Stomach (tissue), 9 donors: ENCODE results near the gene NFATC1. TPM values are rescaled to one million over a fixed set of nuclear protein-coding genes. Genes with fewer than 3 reads are reported as not detected.

Experiments used
- DNase-seq, 2 donors: peaks; one replicate each; pipeline versions ENCODE4 v3.0.0 to v3.0.0-alpha.2; 2013 to 2019
- H3K27ac ChIP-seq, 5 donors: fragments of 200-600 bp in 4 of 5; sonication (generic) in 4 of 5; one replicate each; pipeline ENCODE4 v1.5.1; 2013 to 2019; ENCODE audit warnings: mild to moderate bottlenecking in 1 of 5, moderate library complexity in 1 of 5
- H3K27me3 ChIP-seq, 3 donors: fragments of 200-600 bp; sonication (generic); one replicate each; pipeline ENCODE4 v1.5.1; 2017 to 2019; ENCODE audit warnings: mixed run types in 1 of 3
- H3K36me3 ChIP-seq, 4 donors: fragments of 200-600 bp; sonication (generic); 1 replicate in 3 of 4; 2 replicates in 1 of 4; pipeline ENCODE4 v1.5.1; 2016 to 2019
- H3K4me1 ChIP-seq, 4 donors: fragments of 200-600 bp; sonication (generic); one replicate each; pipeline ENCODE4 v1.5.1; 2016 to 2019
- H3K4me3 ChIP-seq, 4 donors: fragments of 200-600 bp; sonication (generic) in 3 of 4; one replicate each; pipeline ENCODE4 v1.5.1; 2016 to 2019; ENCODE audit warnings: mild to moderate bottlenecking in 1 of 4
- H3K9me3 ChIP-seq, 4 donors: fragments of 200-600 bp; sonication (generic); one replicate each; pipeline ENCODE4 v1.5.1; 2016 to 2019
- CTCF ChIP-seq, 7 experiments: fragments of 450-650 bp in 4 of 7; fragments of 200-600 bp in 3 of 7; sonication (generic) in 3 of 7; IDR thresholded peaks; one replicate each; pipeline ENCODE4 v1.5.1; 2016 to 2019; ENCODE audit warnings: antibody characterized with exemption in 7 of 7, control low read depth in 2 of 7, mild to moderate bottlenecking in 1 of 7
- EP300 ChIP-seq: sonication (generic); formaldehyde crosslinking; IDR thresholded peaks from one replicate; pipeline ENCODE4 v1.6.1; 2017; ENCODE audit warnings: antibody characterized with exemption
- POLR2A ChIP-seq, 4 donors: fragments of 450-650 bp; IDR thresholded peaks; one replicate each; pipeline ENCODE4 v1.6.1; 2016; ENCODE audit warnings: antibody characterized with exemption in 4 of 4, control low read depth in 2 of 4, mild to moderate bottlenecking in 1 of 4, moderate library complexity in 1 of 4
- POLR2AphosphoS5 ChIP-seq, 3 donors: sonication (generic); formaldehyde crosslinking; IDR thresholded peaks; one replicate each; pipeline ENCODE4 v1.6.1; 2016; ENCODE audit warnings: antibody characterized with exemption in 3 of 3
- WGBS, 5 donors: extraction: QIAGEN DNeasy Blood & Tissue Kit in 3 of 5; methylation state at CpG; one replicate each; pipeline versions ENCODE4 v1.1.5 to v1.1.7; 2013 to 2018; 5-methylcytosine and 5-hydroxymethylcytosine counted together
- intact Hi-C: fragments of 100-400 bp; cut with DNase I; formaldehyde crosslinking; loops from one replicate; pipeline ENCODE4 v1.15.1; 2023; ENCODE audit warnings: low total_unique reads
- polyA plus RNA-seq, 3 donors: library from polyadenylated mRNA; stranded (reverse); fragments of 200-250 nt; gene quantifications; one replicate each; pipeline ENCODE4 v1.2.3, GENCODE V29; 2013
- total RNA-seq, 5 donors: library from RNA; depleted of rRNA; stranded (reverse); fragments of >200 nt; gene quantifications; one replicate each; pipeline versions ENCODE4 v1.1.0 to v1.2.3, GENCODE V29; 2014 to 2016
- donor health status: healthy with polysubstance abuse.
- donor health status: Bipolar disorder and iron deficiency.
- donor health status: healthy.

Gene NFATC1
- total and polyA plus RNA-seq, 8 donors = 2.6 to 14.0 (median 6.1) TPM

- Histone ChIP-seq H3K9me3 (peaks cover 0 to 9% (median 5%) of the 10 kb centered on the region in 4 donors), H3K27ac (no peak overlapping the region), H3K4me3 (no peak overlapping the region), H3K36me3 (peaks cover 0 to 7% (median 2%) of the 10 kb centered on the region in 4 donors), H3K4me1 (peaks cover 0 to 8% (median 3%) of the 10 kb centered on the region in 4 donors), H3K27me3 (peaks cover 0 to 44% (median 0%) of the 10 kb centered on the region in 3 donors)
- no peak for DNase-seq
- intact Hi-C loops = no loop called here
- 84 to 89% (median 87%) methylated on average over 10 to 13 of the region's 13 CpGs for WGBS, 5 donors
- no peak for TF ChIP-seq POLR2A (IDR thresholded peaks at IDR 0.05)
- TF ChIP-seq CTCF (IDR thresholded peaks at IDR 0.05) = no peak
- TF ChIP-seq POLR2AphosphoS5 (IDR thresholded peaks at IDR 0.05) = no peak
- no peak for TF ChIP-seq EP300
Observed at GRCh38 chr18:79533146-79533545, 137.4 kb downstream of the NFATC1 start.

DNA sequence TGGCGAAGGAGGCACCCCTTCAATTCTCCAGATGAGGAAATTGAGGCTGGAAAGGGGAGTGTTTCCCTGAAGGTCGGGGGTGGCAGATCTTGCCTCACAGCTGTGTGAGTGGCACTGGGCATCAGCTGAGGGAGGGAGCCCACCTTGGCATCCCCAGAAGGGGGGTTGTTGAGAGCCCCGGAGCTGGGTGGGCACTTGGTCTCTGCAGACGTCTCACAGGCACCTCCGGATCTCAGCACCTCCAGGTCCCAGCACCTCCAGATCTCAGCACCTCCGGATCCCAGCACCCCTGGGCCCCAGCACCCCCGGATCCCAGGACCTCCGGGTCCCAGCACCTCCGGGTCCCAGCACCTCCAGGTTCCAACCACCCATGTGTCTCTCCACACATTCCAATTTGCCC is 137.9 kb downstream of the NFATC1 start:
- Histone ChIP-seq H3K36me3 (peaks cover 0 to 4% (median under 1%) of the 10 kb centered on the region in 4 donors), H3K9me3 (peaks cover 0 to 12% (median 7%) of the 10 kb centered on the region in 4 donors), H3K27ac (no peak overlapping the region), H3K4me1 (peaks cover 0 to 8% (median 3%) of the 10 kb centered on the region in 4 donors), H3K4me3 (no peak overlapping the region), H3K27me3 (peaks cover 0 to 44% (median 0%) of the 10 kb centered on the region in 3 donors)
- no peak for DNase-seq
- 81 to 92% (median 86%) methylated on average over 7 to 9 of the region's 9 CpGs for WGBS, 5 donors
- intact Hi-C loops = no loop called here
- TF ChIP-seq POLR2AphosphoS5 (IDR thresholded peaks at IDR 0.05) = no peak
- no peak for TF ChIP-seq POLR2A (IDR thresholded peaks at IDR 0.05)
- TF ChIP-seq EP300 = no peak
- no peak for TF ChIP-seq CTCF (IDR thresholded peaks at IDR 0.05)

DNA sequence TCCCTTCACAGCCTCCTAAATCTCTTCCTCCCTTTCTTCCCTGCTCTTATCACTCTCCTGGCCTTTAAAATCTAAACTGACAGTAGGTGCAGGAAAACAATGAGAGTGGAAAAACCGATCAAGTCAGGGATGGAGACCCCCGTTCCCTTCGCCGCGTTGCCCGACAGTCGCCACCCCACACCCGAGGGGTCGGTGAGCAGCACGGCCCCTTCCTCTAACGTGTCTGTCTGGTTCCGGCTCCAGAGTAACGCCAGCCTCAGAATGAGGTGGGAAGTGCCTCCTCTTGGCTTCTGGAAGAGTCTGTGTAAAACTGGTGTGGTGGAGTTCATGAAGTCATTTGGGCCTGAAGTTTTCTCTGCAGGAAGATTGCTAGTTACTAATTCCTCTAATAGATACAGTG is 138.6 kb downstream of the NFATC1 start:
- DNase-seq = no peak
- WGBS, 5 donors = 72 to 81% (median 79%) methylated on average over 13 of the region's 13 CpGs
- Histone ChIP-seq H3K27me3 (peaks cover 0 to 44% (median 0%) of the 10 kb centered on the region in 3 donors), H3K9me3 (peaks cover 0 to 12% (median 7%) of the 10 kb centered on the region in 4 donors), H3K4me1 (peaks cover 0 to 8% (median 3%) of the 10 kb centered on the region in 4 donors), H3K36me3 (peaks cover 0 to 3% (median 0%) of the 10 kb centered on the region in 4 donors), H3K4me3 (no peak overlapping the region), H3K27ac (no peak overlapping the region)
- TF ChIP-seq POLR2AphosphoS5 (IDR thresholded peaks at IDR 0.05) = no peak
- no peak for TF ChIP-seq EP300
- TF ChIP-seq POLR2A (IDR thresholded peaks at IDR 0.05) = no peak
- TF ChIP-seq CTCF (IDR thresholded peaks at IDR 0.05) = no peak
- intact Hi-C loops = no loop called here

DNA sequence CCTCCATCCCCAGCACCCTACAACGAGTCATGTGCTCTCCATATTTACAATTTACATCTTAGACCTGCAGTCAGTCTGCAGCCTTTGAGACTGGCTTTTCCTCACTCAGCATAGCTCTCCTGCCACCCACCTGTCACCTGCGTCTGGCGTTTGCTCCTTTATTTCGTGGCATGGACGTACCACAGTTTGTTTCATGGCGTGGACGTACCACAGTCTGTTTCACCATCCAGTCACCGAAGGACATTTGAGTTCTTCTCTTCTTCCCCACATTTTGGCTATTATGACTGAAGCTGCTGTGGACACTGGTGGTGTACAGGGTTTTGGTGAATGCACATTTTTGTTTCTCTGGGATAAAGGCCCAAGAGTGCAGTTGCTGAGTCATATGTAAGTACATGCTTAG is 142.0 kb downstream of the NFATC1 start:
- 94 to 96% (median 95%) methylated on average over 8 of the region's 8 CpGs for WGBS, 5 donors
- H3K27me3 ChIP-seq = peaks cover 0 to 11% (median 0%) of the 10 kb centered on the region in 3 donors
- H3K36me3 ChIP-seq = no peaks in the 10 kb centered on the region
- H3K4me3 ChIP-seq = no peak overlapping the region
- H3K4me1 ChIP-seq = no peaks in the 10 kb centered on the region
- peaks cover 0 to 12% (median 7%) of the 10 kb centered on the region in 4 donors for H3K9me3 ChIP-seq
- no peak overlapping the region for H3K27ac ChIP-seq
- DNase-seq = no peak
- intact Hi-C loops = no loop called here
- TF ChIP-seq EP300 = no peak

DNA sequence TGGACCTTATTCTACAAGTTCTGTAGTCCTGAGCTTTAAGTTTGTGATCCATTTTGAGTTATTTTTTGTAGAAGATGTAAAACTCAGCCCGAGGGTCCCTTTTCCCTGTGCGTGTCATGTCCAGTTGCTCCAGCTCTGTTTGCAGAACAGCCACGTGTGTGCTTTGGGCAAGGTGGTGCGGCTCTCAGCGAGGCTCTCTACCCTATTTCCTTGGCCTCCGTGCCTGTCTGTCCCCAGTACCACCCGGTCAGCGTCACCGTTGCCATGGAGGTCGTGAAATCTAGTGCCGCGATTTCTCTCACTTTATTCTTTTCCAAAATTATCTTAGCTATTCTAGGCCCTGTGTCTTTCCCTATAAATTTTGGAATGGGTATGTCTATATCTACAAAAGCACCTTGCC is 142.9 kb downstream of the NFATC1 start:
- Histone ChIP-seq H3K27me3 (peaks cover 0 to 10% (median 0%) of the 10 kb centered on the region in 3 donors), H3K4me3 (no peak overlapping the region), H3K36me3 (no peaks in the 10 kb centered on the region), H3K4me1 (no peaks in the 10 kb centered on the region), H3K9me3 (peaks cover 0 to 12% (median 7%) of the 10 kb centered on the region in 4 donors), H3K27ac (no peak overlapping the region)
- DNase-seq = no peak
- no peak for TF ChIP-seq CTCF (IDR thresholded peaks at IDR 0.05)
- TF ChIP-seq EP300 = no peak
- TF ChIP-seq POLR2AphosphoS5 (IDR thresholded peaks at IDR 0.05) = no peak
- no peak for TF ChIP-seq POLR2A (IDR thresholded peaks at IDR 0.05)
- intact Hi-C loops = no loop called here
- 88 to 93% (median 92%) methylated on average over 12 of the region's 12 CpGs for WGBS, 5 donors
